GM23248 (cell line): ENCODE measurements around the gene SVOPL.
"Not testable (repeated sequence)": the region's sequence is repeated elsewhere in the genome, so short reads cannot be mapped to it uniquely, and the experiment has no call there.

Experiments used
- EZH2 ChIP-seq: fragments of 200-600 bp; sonication (generic); IDR thresholded peaks from 2 replicates; pipeline ENCODE4 v1.6.1; 2018; ENCODE audit warnings: antibody characterized with exemption, mild to moderate bottlenecking; ENCODE audit not compliant: insufficient read depth, poor library complexity, severe bottlenecking
- EZH2phosphoT487 ChIP-seq: fragments of 200-600 bp; sonication (generic); IDR thresholded peaks from 2 replicates; pipeline ENCODE4 v1.6.1; 2018; ENCODE audit warnings: antibody characterized with exemption, moderate library complexity, mild to moderate bottlenecking, low read depth; ENCODE audit not compliant: insufficient read depth

DNA sequence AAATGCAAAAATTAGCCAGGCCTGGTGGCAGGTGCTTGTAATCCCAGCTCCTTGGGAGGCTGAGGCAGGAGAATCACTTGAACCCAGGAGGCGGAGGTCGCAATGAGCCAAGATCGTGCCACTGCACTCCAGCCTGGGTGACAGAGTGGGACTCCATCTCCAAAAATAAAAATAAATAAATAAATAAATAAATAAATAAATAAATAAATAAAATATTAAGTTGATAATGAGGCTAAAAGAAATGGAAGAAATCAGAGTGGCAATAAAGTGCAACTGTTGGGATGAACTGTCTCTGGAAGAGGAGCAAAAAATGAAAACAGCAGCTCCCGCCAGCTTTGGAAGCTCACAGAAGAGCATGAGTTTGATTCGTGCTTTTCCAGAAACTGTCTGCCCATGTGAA is 30.6 kb upstream of the SVOPL start:
- not testable (repeated sequence) for TF ChIP-seq EZH2, EZH2phosphoT487
